HepG2 (cell line): Measurements from ENCODE around the gene PTH1R. TPM values are rescaled to one million over a fixed set of nuclear protein-coding genes. Genes with fewer than 3 reads are reported as not detected.

Experiments
- ETV5 ChIP-seq: IDR thresholded peaks from 2 replicates; pipeline ENCODE4 v1.6.1; 2018; ENCODE audit warnings: missing biosample characterization, missing genetic modification reagents, inconsistent platforms, borderline replicate concordance
- MYNN ChIP-seq: sonication (generic); formaldehyde crosslinking; IDR thresholded peaks from 2 replicates; pipeline ENCODE4 v1.4.0; 2020; ENCODE audit warnings: mild to moderate bottlenecking, low read depth, missing genetic modification reagents
- RAD51 ChIP-seq: fragments of 450-650 bp; IDR thresholded peaks from 2 replicates; pipeline ENCODE4 v1.6.1; 2016; ENCODE audit warnings: borderline replicate concordance
- SNRNP70 ChIP-seq: fragments of 200-400 bp; formaldehyde crosslinking; IDR thresholded peaks from 2 replicates; pipeline ENCODE4 v1.6.1; 2017; ENCODE audit warnings: mild to moderate bottlenecking, low read depth, low read length, moderate library complexity
- TCF7L2 ChIP-seq: IDR thresholded peaks from 2 replicates; pipeline ENCODE4 v1.6.1; 2011; ENCODE audit warnings: mild to moderate bottlenecking, low read depth, low read length, moderate library complexity
- TOPORS ChIP-seq: sonication (generic); formaldehyde crosslinking; IDR thresholded peaks from 2 replicates; pipeline ENCODE4 v1.8.0; 2023; ENCODE audit warnings: mild to moderate bottlenecking, missing genetic modification reagents
- ZNF605 ChIP-seq: sonication (generic); formaldehyde crosslinking; IDR thresholded peaks from 2 replicates; pipeline ENCODE4 v1.8.0; 2022; ENCODE audit warnings: mild to moderate bottlenecking, missing genetic modification reagents
- polyA plus RNA-seq, 8 experiments: library from polyadenylated mRNA; depleted of rRNA in 3 of 8; stranded (reverse) in 7 of 8; unstranded in 1 of 8; fragments of >200 nt; fragmentation: Illumina TruSeq in 4 of 8; extraction: Trizol in 4 of 8; gene quantifications; 2 replicates each; pipeline versions ENCODE4 v1.2.1 to v1.2.3, GENCODE V29; 2011 to 2016; ENCODE audit warnings: low read depth in 4 of 8, missing spikeins in 1 of 8, mixed read lengths in 1 of 8; ENCODE audit not compliant: insufficient read depth in 1 of 8
- total RNA-seq, 5 experiments: library from RNA; depleted of rRNA; stranded (reverse); fragments of >200 nt; fragmentation: Illumina TruSeq; extraction: Trizol; gene quantifications; 2 replicates each; pipeline ENCODE4 v1.2.3, GENCODE V29; 2016; ENCODE audit warnings: low read depth in 1 of 5
- TF ChIP-seq, protein P1 (sequence below): sonication (generic); formaldehyde crosslinking; IDR thresholded peaks from 2 replicates; pipeline ENCODE4 v1.9.0; 2022; ENCODE audit warnings: low read depth, missing genetic modification reagents
- TF ChIP-seq, protein P2 (sequence below): sonication (generic); formaldehyde crosslinking; IDR thresholded peaks from 2 replicates; pipeline ENCODE4 v1.4.0; 2020; ENCODE audit warnings: missing genetic modification reagents, borderline replicate concordance

PTH1R gene
- total and polyA plus RNA-seq, 2 of the 13 experiments (the other 11 are each of a cell fraction or from before 2014, with no cell fraction given) = not detected

GRCh38 chr3:46948830-46949671 is 71.5 kb downstream of the PTH1R start (continued):
- no peak for TF ChIP-seq SNRNP70
- no peak for TF ChIP-seq RAD51
- no peak for TF ChIP-seq TOPORS (CRISPR knock-in tag)
- TF ChIP-seq, protein P1, sequence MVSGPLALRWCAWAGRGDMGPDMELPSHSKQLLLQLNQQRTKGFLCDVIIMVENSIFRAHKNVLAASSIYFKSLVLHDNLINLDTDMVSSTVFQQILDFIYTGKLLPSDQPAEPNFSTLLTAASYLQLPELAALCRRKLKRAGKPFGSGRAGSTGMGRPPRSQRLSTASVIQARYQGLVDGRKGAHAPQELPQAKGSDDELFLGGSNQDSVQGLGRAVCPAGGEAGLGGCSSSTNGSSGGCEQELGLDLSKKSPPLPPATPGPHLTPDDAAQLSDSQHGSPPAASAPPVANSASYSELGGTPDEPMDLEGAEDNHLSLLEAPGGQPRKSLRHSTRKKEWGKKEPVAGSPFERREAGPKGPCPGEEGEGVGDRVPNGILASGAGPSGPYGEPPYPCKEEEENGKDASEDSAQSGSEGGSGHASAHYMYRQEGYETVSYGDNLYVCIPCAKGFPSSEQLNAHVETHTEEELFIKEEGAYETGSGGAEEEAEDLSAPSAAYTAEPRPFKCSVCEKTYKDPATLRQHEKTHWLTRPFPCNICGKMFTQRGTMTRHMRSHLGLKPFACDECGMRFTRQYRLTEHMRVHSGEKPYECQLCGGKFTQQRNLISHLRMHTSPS (CRISPR knock-in tag) = 0 out of 2 replicates have a peak, but pooled peaks have one; percentile 61
- TF ChIP-seq TCF7L2 = no peak
- no peak for TF ChIP-seq MYNN (CRISPR knock-in tag)
- TF ChIP-seq, protein P2, sequence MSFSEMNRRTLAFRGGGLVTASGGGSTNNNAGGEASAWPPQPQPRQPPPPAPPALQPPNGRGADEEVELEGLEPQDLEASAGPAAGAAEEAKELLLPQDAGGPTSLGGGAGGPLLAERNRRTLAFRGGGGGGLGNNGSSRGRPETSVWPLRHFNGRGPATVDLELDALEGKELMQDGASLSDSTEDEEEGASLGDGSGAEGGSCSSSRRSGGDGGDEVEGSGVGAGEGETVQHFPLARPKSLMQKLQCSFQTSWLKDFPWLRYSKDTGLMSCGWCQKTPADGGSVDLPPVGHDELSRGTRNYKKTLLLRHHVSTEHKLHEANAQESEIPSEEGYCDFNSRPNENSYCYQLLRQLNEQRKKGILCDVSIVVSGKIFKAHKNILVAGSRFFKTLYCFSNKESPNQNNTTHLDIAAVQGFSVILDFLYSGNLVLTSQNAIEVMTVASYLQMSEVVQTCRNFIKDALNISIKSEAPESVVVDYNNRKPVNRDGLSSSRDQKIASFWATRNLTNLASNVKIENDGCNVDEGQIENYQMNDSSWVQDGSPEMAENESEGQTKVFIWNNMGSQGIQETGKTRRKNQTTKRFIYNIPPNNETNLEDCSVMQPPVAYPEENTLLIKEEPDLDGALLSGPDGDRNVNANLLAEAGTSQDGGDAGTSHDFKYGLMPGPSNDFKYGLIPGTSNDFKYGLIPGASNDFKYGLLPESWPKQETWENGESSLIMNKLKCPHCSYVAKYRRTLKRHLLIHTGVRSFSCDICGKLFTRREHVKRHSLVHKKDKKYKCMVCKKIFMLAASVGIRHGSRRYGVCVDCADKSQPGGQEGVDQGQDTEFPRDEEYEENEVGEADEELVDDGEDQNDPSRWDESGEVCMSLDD (CRISPR knock-in tag) = no peak
- peak; percentile 86; the same call in 1 of the 2 replicates for TF ChIP-seq ETV5 (CRISPR knock-in tag)
- TF ChIP-seq ZNF605 (CRISPR knock-in tag) = 0 out of 2 replicates have a peak, but pooled peaks have one; percentile 12
